ENCODE results near the gene CKB.

CKB gene

DNA sequence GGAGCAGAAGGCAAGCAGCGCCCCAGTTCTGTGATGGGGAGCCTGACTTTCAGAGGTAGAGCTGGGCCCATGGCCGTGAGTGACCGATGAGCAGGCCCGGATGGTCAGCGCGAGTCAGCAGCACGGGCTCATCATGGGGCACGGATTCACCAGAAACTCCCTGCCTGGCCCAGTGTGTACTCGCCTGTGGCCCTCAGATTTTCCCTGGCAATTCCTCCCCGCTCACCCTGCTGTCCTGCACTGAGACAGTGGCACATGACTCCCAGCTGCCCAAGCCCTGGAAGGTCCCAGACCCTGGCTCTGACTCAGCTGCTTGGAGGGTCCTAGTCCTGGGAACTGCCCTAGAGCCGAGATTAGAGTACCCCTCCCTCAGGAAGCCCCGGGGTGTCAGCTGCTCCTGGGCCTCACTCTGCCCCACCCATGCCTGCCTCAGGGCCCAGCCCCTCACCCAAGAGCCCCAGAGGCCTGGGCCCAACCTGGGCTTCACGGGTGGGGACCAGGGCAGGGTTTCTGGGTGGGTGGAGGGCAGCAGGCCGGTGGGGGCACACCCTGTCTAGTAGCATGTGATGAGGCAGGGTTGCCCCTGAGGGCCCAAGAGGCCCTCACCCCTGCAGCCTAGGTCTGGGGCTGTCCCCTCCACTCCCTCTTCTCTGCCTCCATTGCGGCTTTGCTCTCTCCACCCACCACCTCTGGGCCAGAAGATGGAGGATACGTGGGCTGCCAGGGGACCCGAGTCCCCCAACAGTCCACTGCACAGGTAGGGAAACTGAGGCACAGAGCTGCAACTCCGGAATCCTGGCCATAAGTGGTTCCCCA is 14.8 kb upstream of the CKB start:
- no peak for DNase-seq

DNA sequence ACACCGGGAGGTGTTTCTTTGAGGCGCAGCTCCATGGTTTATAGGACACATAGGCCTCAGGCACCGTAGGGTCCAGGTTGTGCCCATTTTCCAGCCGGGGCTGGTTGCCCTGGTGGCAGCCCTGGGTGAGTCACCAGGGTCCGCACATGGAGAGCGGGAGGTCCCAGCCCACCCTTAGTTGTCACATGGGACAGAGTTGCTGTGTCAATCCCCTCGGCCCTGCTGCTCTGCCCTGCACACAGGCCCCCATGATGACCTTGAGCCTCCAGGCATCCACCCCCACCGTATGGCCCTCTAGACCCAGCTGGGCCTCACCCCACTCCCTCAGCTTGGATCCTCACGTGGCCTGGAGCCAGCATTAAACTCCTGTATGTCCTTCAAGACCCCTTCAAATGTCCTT is 14.1 kb upstream of the CKB start:
- no peak for DNase-seq

DNA sequence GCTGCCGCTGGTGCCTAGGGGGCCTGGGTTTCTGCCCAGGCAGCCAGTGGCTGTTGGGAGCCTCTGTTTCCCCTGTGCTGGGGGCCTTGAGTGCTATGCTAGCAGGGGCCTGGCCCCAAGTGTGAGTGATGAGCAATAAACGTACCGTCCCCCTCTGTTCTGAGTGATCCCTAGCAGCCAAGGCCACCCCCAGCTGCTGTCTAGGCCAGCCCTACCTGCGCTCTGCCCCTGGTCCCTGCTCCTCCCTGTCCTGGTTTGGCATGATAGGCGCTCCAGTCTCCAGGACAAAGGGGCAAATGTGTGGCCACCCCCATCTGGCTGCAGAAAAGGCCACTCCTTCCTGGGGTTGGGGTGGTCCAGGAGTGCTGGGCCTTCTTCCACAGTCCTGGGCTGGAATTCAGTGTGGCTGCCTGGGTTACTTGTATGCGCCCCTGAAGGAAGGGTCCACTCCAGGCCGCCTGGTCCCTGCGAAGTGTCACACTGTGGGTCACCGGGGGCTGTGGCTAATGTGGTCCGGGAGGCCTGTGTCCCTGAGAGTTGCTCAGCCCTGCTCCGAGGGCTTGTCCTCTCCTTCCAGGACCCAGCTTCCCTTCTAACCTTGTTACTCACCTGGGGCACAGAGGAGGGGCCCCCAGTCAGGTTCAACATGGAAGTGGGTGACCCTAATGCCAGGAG is 13.4 kb upstream of the CKB start:
- DNase-seq = no peak

DNA sequence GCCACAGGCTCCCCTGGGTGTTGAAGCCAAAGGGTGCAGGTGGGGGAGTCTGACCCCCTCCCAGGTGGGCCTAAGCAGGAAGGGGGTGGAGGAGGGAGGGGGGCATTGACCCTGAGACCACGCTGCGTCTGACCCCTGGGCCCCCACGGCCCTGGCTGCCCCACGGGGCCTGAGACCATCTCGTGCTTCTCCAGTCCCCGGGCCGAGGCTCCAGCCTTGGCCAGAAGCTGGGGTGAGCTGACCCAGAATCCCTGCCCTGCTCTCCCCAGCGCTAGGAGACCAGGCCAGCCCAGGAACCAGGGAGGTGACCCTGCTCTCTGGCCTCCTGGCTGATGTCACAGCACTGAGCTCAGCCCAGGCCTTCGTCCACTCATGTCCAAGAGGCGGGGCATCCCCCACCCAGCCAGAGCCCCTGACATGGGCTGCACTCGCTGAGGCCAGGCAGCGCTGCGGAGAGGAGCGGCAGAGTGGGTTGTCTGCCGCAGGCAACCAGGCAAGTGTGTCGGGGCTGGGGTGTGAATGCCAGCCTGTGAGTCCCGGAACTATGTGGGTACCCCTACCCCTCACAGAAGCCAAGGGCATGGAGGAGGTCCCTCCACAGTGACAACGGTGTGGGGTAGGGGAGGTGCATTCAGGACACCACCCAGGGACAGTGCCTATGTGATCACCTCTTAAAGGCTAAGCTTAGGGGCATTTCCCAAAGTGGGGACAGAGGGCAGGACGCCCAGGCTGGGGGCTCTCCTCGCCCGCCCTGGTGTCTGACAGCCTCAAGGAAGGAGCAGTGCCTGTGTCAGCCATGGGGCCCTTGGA is 12.7 kb upstream of the CKB start:
- no peak for DNase-seq

DNA sequence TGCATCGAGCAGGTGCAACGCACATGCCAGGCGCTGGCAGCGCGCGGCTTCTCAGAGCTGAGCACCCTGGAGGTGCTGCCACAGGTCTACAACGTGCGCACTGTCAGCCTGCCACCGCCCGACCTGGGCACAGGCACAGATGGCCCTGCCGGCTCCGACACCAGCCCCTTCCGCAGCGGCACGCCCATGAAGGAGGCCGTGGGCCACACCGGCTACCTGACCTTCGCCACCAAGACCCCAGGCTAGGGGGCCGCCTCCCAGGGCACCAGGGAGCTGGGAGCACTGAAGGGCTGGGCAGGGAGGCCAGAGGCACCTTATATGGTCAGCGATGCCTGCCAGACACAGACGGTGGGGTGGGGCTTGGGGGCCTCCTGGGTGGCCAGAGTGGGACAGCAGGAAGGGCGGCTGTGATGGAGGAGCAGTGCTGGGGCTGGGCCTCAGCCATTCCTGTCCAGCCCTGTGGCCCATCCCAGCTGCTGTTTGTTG is 12.0 kb upstream of the CKB start:
- no peak for DNase-seq

DNA sequence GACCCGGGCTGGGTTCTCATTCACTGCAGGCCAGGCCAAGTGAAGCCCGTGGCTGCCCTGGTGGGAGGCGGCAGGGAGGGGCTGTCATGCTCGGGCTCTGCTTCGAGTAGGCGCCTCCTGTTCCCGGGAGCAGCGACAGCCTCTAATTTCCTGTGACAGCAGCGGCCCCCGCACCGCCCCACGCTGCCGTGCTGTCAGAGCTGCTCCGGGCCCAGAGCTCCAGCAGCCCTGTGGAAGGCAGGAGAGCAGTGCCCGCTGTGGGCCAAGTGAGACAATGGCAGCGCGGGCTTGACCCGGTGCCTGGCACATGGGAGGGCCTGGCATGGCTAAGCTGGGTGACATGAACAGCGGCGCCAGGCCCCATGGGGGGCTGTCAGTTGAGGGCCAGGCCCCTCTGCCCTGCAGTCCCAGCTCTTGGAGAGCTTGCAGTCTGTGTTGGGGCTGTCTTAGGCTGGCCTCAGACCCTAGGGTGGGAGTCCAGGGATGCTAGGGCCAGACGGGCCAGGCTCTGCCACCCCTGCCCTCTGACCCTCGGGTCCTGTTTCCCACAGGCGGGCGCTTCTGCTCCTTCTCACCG is 11.5 kb upstream of the CKB start:
- DNase-seq = no peak

DNA sequence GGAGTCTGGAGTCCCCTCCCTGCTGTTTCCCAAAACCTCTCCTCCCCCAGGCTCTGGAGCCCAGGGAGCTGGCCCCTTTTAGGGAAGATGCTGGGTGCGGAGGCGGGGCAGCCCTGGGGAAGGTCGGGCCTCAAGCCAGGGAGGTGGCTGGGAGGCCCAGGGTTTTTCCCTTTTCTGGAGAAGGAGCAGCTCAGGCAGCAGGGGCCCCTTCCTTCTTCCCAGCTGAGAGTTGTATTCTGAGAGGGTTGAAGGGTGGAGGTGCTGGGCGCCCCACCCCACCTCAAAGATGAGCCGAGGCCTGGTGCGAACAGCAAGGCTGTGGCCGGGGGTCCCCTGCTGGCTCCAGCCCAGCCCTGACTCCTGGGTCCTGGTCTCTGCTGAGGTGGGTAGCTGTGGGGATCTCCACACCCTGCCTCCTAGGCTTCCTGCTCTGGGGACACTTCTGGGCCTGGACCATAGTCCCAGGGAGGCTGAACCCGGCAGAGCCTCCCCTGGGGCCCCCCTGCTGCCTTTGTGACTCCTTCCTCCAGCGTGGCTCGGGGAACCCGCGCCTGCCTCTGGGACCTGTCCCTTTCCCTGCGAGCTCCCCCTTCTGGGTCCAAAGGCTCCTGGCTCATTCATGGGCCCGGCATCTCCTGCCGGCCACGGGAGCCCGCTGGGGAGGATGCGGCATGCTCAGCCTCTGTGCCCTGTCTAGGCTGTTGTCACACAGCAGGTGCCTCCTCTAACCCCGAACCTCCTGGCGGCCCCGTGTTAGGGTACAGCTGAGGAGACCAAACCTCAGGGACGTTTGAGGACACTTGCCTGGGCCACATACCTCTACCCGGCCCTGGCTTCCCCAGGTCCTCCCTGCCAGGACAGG is 10.7 kb upstream of the CKB start:
- DNase-seq = no peak

DNA sequence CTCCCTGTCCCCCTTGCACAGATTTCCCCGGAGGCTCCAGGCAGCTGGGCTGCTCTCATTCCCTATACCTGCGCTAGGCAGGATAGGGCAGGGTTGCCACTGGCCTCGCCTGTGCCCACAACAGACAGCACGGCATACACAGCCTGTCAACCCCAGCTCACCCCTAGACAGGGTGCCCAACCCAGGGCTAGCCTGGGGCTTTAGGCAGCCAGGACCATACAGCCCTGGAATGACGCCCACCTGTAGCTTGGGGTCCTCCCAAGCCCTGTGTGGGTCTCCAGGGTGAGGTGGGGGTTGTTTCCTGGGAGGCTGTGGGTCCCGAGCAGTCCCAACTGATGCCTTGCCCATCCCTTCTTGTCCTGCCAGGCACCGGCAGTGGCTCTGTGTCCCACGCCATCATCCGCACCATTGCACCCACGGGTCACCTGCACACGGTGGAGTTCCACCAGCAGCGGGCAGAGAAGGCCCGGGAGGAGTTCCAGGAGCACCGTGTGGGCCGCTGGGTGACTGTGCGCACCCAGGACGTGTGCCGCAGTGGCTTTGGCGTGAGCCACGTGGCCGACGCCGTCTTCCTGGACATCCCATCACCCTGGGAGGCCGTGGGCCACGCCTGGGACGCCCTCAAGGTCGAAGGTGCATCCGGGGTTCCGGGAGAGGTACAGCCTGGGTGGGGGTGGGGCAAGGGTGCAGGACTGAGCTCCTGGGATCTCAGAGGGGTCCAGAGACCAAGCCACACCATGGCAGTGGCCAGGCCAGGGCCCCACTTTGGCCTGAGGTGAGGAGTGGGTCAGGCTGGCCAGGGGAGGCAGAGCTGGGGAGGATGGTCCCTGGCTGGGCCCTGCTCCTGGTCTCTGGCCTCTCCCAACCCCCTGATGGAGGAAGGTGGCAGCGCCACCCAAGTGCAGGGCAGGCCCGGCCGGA is 9.8 kb upstream of the CKB start:
- no peak for DNase-seq

DNA sequence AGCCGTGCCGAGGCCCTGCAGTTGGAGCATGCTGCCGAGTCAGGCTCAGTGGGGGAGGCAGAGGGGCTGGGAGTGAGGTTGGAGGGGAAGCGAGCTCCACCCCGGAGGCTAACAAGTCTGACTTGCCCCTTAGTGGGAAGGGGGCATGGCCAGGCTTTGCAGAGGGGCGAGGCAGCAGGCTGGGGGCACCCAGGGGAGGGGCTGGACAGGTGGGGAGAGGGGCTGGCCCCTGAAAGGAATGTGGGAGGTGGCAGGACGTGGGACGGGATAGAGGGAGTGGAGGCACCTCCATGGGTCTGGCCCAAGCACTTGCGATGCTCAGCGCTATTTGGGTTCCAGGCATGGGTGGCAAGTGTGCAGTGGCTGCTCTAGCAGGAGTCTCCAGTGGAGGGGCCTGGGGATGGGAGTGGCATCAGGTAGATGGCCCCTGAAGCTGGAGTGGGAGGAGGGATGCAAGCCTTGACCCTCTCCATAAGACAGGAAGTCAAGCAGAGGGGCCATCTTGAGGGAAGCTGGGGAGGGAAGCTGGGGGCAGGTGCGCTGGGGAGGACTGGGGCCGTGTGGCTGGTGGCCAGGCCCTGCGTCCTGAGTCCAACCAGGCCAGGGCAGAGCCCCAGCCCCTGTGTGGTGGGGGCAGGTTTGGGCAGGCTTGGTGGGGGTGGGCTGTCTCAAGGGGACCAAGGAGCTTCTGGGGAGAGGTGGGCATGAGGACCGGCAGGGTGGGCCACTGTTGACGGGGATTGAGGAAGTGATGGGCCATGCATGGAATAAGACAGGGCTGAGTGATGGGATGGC is 9.0 kb upstream of the CKB start:
- DNase-seq = no peak

DNA sequence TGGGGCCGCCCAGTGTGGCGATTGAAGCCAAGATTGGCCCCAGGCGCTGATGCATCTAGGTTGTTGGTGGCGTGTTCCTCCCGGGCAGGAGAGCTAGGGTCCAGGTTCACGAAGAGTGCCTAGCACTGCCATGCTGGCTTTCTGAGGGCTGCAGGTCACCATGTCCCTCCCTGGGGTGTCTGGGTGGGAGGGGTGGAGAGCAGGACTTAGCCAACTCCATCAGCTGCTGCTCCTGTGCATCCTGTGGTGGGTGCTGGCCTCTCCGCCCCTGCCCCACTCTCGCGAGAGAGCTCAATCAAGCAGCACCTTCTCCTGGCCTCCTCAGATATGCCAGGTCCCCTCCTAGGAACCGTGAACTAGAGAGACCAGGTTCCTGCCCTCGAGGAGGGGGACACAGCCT is 8.2 kb upstream of the CKB start:
- DNase-seq = no peak

DNA sequence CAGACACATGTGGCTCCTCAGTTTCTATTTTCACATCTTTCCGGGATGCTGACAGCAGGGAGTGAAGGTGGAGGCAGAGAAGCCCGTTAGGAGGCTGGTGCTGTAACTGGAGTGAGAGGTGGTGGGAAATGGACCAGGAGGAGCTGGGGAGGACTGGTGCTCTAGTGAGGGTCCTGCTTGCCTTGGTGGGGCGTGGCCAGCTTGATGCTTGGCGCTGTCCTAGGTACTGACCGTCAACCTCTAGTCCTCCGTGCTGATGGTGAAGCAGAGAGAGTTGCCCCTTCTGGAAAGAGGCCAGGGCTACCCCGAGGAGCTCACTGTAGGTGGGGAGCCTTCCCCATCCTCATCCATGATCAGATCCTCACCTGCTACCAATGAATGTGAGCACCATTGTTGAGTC is 7.8 kb upstream of the CKB start:
- no peak for DNase-seq

DNA sequence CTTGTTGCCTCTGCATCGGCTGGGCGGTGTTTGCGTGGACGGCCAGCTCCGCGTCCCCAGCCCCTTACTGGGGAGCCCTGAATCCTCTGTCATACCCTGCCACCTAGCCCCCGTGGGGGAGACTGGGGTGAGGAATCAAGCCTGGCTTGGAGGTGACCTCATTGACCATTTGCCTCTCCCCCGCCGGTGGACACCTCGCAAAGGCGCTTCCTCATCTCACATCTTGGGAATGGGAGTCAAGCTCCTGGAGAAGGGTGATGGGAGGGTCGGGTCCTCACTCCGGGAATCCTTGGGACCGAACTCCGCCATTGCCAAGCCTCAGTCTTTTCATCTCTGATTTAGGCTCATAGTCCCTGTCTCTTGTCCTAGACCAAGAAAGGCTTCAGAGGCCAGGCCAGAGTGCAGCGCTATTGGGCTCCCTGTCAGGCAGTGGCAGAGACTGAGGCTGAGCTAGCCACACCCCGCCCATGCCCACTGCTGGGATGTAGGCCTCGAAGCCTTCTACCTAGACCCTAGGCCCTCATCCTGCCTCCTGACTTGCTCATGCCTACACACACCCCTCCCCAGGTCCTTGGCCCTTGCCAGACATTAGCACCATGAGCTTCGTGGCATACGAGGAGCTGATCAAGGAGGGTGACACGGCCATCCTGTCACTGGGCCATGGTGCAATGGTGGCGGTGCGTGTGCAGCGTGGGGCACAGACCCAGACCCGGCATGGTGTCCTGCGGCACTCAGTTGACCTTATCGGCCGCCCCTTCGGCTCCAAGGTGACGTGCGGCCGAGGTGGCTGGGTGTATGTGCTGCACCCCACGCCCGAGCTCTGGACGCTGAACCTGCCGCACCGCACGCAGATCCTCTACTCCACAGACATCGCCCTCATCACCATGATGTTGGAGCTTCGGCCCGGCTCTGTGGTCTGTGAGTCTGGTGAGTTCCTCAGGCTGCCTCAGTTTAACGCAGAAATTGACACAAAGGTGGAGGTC is 7.0 kb upstream of the CKB start:
- no peak for DNase-seq

DNA sequence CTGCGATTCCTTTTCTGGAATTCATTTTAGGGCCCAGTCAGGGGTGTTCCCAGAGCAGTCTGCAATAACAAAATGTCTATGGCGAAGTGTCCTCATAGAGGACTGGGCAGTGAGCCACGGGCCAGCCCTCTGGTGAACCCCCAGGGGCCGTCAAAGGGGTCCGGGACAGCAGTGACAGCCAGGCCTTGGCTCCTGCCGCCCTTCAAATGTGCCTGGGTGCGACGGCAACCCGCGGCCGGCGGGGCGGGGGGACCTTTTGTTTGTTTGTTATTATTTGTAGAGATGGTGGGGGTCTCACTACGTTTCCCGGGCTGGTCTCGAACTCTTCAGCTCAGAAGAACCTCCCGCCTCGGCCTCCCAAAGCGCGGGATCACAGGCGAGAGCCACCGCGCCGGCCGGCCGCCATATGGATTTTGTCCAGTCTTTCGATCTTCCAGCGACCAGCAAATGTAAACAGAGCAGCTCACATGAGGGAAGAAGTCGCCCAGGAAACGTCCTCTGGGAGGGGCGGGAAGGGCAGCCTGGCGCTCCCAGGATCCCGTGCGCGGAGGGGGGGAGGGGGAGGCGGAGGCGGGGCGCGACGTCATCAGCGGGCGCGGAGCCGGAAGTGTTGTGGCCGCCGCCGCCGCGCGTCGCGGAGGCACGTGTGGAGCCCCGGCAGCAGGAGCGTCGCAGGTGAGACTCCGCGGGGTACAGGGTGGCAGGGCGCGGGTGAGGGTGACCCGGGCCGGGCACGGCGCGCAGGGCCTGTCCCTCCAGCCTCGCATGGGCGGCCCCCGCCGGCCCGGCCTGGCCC is 6.2 kb upstream of the CKB start, which contains the start of gene TRMT61A:
Gene TRMT61A (plus strand): TSS at position 610 of the 796 bp plus-strand sequence. CDS start 783 bp downstream, outside the sequence.
- peak; percentile 70 for DNase-seq

DNA sequence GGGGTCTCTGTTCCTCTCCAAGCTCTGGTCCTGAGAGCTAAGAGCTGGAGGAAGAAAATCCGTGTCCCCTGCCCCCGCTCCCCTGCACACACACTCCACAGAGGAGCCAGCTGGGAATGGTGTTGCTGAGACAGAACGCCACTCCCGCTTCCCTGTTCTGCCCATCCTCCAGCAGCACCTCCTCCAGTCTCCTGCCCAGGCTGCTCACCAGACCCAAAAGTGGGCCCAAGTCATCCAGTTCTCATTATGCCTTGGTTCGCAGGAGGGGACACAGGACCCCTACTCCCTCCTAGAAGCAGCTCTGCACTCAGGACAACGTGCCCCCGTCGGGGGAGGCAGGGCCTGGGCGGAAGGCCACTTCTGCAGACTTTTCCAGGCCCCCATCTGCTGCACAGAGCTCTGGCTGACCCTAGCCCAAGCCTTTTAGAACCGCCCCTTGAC is 5.5 kb upstream of the CKB start:
- no peak for DNase-seq

DNA sequence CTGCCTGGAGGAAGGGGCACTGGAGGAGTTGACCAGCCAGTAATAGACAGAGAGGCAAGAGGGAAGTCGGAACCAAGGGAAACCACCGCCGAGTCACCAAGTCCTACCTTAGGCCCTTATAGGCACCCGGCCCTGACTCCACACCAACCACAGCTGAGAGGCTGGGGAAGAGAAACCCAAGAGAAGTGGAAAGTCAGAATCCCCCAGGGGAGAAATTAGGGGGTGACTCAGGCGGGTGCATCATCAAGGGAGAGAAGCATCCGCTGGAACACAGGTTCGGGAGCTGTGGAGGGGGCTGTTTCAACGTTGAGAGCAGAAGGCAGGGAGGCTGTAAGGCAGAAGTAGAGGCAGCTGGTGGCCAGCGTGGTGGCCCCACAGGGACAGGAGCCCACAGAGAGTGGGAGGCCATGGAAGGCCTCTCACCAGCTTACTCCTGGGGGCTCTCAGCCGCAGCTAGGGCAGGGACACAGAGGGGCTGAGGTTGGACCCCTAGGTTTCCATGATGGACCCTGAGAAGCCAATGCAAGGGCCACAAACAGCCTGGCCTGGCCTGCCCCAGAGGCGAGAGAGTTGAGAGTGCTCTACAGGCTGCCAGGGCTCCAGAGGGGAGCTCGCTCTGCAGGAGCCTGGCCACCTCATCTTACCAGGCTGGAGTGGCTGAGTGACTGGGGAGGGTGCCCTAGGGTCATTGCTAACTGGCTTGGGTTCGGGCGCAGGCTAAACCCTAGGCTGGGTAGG is 4.9 kb upstream of the CKB start:
- no peak for DNase-seq

DNA sequence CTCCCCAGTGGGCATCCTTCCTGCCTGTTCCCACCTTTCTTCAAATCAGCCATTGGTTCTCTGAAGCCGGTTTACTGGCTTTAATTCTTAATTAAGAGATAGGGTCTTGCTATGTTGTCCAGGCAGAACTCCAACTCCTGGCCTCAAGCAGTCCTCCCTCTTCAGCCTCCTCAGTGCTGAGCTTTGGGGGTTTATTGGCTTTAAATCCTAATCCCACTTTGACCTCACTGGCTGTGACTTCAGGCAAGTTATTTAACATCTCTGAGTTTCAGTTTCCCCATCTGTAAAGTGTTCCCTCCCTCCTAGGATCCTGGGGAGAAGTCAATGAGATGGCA is 4.3 kb upstream of the CKB start:
- DNase-seq = no peak

DNA sequence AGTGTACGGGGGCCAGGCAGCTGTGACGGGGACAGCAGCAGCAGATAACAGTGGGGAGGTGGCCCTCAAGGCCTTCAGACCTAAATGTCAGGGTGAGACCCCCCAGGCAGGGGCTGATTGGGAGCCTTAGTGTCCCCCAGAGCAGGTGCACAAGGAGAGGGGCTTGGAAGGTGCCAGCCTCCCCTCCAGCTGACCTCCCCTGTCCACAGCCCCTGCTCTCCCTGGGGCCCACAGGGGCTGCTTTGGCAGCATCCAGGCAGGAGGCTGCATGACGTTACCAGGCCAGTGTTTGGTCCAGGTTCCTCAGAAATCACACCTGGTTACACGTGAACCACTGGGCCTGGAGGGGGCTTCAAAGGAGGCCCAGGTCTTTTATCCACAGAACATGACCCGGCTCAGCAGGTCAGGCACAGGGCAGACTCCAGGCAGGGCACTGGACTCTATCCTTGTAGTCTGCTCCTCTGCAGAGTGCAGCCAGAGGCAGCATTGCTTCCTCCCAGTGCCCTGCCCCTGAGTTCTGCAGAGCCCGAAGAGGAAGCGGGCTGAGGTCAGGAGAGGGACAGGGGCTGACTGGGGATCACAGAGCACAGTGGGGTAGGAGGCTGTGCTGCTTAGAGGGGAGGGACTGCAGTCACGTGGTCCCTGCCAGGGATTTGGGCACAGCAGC is 3.8 kb upstream of the CKB start:
- no peak for DNase-seq
